Activated naive CD4-positive, alpha-beta T cell treated with anti-CD3 and anti-CD28 coated beads, Interleukin-2, amount 10 ng/mL, durations not matched to agents 7 days and 5 days (primary cell): ENCODE measurements around the gene BEND5.

Source experiments
- CTCF ChIA-PET: fragments of 350-600 bp; sonication (Branson Sonifier 250); formaldehyde crosslinking; loops from one replicate; lab custom pipeline; 2021; ENCODE audit warnings: antibody characterized with exemption; lab: Charles Lee
- DNase-seq: peaks from one replicate; pipeline ENCODE4 v3.0.0-alpha.2; 2020
- H3K27ac Mint-ChIP-seq: one replicate; pipeline ENCODE4 v1.8.0; 2021; ENCODE audit warnings: mild to moderate bottlenecking, moderate library complexity, mixed read lengths
- H3K27me3 Mint-ChIP-seq: one replicate; pipeline ENCODE4 v1.8.0; 2021; ENCODE audit warnings: mild to moderate bottlenecking, mixed read lengths
- H3K36me3 Mint-ChIP-seq: one replicate; pipeline ENCODE4 v1.8.0; 2021; ENCODE audit warnings: mixed read lengths
- H3K4me1 Mint-ChIP-seq: one replicate; pipeline ENCODE4 v1.8.0; 2021; ENCODE audit warnings: mixed read lengths
- H3K4me3 Mint-ChIP-seq: one replicate; pipeline ENCODE4 v1.8.0; 2021; ENCODE audit warnings: mild to moderate bottlenecking, moderate library complexity, mixed read lengths
- H3K9me3 Mint-ChIP-seq: one replicate; pipeline ENCODE4 v1.8.0; 2021; ENCODE audit warnings: mixed read lengths

The BEND5 gene

DNA sequence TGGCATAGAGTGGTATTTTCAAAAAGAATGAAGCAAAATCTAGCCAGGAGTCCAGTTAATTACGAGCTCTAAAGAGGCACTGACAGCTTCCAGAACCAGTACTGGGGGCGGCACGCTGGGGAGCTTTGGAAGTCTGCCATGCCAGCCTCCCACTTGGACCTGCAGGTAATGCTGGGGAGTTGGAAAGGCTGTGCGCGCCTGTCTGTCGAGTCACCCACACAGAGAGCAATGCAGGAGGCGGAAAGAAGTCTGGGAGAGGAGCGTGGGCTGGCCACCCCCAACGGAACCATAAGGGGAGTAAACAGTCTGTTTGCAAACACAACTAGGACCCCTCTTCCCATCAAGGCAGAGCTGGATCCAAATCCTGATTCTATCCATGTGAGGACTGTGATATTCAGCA lies 84.5 kb downstream of the BEND5 start:
- no peaks in the 10 kb centered on the region for H3K4me1 Mint-ChIP-seq

DNA sequence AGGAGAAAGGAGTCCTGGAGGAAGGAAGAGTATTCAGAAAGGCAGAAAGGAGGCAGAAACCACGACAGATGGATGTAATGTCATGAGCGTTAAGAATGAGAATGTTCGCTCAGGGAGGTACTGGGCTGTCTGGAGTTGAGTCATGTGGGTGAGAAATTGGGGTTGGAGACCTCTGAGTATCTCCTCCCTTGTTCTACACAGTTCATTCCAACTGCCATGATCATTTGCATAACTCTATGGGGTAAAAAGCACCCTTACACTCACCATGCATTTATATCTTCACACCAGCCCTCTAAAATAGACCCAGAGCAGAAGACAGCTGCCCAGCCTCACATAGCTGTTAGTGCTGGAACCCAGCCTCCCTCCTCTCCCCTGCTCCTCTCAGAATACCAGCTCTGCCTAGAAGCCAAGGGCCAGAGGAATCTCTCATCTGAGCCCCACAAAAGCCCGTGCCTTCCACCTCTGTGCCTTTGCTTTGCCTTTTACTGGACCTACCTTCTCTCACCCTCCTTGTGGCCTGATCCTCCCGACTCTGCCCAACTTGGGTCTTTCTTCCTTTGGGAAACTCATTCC lies 85.2 kb downstream of the BEND5 start:
- no peak for DNase-seq
- no peaks in the 10 kb centered on the region for H3K9me3 Mint-ChIP-seq
- H3K36me3 Mint-ChIP-seq, result no peaks in the 10 kb centered on the region
- no peaks in the 10 kb centered on the region for H3K27me3 Mint-ChIP-seq
- no peaks in the 10 kb centered on the region for H3K4me1 Mint-ChIP-seq
- CTCF ChIA-PET, result interaction anchor here (1.9 kb wide), 1 partner anchor 14 kb away, joined by 9 read pairs; no protein-coding TSS in a partner anchor
- H3K4me3 Mint-ChIP-seq, result no peak overlapping the region
- no peak overlapping the region for H3K27ac Mint-ChIP-seq

More for the DNA sequence above, 84.5 kb downstream of the BEND5 start:
- Mint-ChIP-seq H3K4me3 (no peak overlapping the region), H3K27me3 (peaks cover 5% of the 10 kb centered on the region), H3K27ac (no peak overlapping the region), H3K36me3 (no peaks in the 10 kb centered on the region), H3K9me3 (no peaks in the 10 kb centered on the region)
- CTCF ChIA-PET, result interaction anchor here (1.9 kb wide), 1 partner anchor 14 kb away, joined by 9 read pairs; no protein-coding TSS in a partner anchor
- no peak for DNase-seq

DNA sequence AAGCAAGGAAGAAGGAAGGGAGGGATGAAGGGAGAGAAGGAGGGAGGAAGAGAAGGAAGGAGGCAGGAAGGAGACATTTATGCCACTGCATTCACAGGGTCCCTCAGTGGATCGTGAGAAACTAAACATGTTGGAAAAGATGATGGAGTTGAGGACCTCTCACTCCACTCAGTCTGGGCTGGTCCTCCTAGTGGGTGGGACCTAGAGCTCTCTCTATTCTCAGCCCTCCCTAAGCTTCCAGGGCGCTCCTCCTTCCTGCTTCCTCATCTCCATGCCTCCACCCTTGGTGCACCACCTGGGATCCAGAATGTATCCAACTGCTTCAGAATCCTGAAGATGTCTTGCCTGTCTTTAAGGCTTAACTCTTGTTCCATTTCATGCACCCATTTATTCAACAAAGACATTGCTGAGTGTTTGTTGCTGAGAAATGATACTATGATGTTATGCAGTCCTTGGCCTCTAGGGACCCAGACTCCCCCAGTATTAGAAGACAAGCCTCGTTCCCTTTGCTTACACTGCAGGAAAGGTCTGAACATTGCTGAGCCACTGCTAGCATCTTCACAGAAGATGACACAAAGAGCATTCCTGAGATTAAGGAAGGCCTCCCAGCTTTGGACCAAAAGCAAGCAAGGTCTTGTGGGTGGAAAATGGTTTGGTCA lies 88.5 kb downstream of the BEND5 start:
- H3K9me3 Mint-ChIP-seq, result no peaks in the 10 kb centered on the region
- H3K36me3 Mint-ChIP-seq, result no peaks in the 10 kb centered on the region
- H3K27ac Mint-ChIP-seq, result no peak overlapping the region
- no peak overlapping the region for H3K4me3 Mint-ChIP-seq
- no peaks in the 10 kb centered on the region for H3K27me3 Mint-ChIP-seq
- no peak for DNase-seq
- no peaks in the 10 kb centered on the region for H3K4me1 Mint-ChIP-seq
- CTCF ChIA-PET, result interaction anchor here (2.6 kb wide), 1 partner anchor 10 kb away, joined by 14 read pairs; no protein-coding TSS in a partner anchor

DNA sequence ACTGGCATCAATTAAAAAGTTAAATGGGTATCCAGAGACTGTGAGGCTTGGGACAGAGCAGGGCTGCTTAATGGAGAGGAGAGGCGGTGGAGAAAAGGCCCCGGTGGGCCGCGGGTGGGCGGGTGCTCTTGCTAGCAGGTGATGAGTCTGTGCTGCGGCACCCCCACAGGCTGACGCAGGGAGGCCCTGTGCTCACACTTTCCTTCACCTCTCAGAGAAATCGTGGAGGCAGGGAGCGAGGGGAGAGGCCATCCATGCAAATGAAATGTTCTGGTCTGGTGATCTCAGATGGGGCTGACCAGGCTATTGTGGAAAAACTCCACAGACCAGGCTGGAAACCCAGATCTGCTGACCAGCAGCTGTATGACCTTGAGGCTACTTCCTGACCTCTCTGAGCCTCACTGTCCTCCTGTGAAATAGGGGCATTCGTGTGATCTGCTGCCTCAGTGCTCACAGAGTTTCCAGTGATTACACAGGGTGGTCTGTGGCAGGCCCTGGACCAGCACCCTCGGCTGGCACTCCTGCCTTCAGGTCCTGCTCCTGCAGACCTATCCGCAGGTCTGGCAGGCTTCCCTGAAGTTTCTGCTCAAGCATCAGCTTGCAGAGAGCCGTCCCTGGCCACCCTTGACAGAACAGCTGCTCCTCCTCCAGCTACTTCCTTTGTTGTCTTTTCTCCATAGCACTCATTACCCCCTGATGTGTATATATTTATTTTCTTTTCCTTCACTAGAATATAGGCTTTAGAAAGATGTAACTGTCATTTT lies 89.2 kb downstream of the BEND5 start:
- Mint-ChIP-seq H3K4me3 (no peak overlapping the region), H3K36me3 (no peaks in the 10 kb centered on the region), H3K9me3 (no peaks in the 10 kb centered on the region), H3K4me1 (no peaks in the 10 kb centered on the region), H3K27me3 (no peaks in the 10 kb centered on the region), H3K27ac (no peak overlapping the region)
- CTCF ChIA-PET, result interaction anchor here (2.6 kb wide), 1 partner anchor 9 kb away, joined by 14 read pairs; no protein-coding TSS in a partner anchor
- no peak for DNase-seq

DNA sequence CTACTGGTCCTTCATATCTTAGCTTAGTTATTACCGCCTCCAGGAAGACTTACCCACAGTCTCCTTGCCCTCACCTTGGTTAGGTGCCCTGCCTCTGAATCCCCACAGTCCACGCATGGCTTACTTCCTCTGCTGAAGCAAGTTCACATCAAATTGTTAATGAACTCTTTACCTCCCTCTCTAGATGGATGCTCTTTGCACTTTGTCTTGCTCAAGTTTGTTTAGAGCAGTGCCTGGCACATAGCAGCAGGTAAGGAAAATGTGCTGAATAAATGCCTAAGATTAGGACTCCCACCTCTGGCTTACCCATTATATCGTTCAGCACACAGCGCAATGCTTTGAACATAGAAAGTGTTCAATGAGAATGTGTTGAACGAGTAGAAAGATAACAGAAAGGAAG lies 90.5 kb downstream of the BEND5 start:
- Mint-ChIP-seq H3K4me3 (no peak overlapping the region), H3K27ac (no peak overlapping the region), H3K9me3 (no peaks in the 10 kb centered on the region), H3K36me3 (no peaks in the 10 kb centered on the region), H3K27me3 (no peaks in the 10 kb centered on the region), H3K4me1 (no peaks in the 10 kb centered on the region)
- CTCF ChIA-PET, result interaction anchor here (1.3 to 1.5 kb wide), 2 partner anchors 9 to 12 kb away, joined by 3 to 5 read pairs; no protein-coding TSS in a partner anchor
- no peak for DNase-seq

DNA sequence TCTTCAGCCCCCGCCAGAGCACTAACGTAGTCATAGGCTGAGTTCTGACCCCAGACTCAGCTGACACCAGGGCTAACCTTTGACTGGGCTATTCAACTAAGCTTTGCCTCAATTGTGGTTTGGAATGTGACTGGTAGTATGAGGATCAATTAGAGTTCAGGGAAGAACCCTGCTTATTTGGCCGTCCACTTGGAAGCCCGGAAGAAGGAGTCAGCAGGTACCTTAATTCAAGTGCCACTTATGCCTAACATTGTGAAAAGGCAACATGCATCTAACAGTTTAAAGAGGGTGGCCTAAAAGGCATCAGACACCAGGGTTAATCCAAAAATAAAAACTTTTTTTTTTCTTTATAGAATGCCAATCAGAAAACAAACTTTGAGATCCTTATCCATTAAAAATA lies 92.3 kb downstream of the BEND5 start:
- no peaks in the 10 kb centered on the region for H3K36me3 Mint-ChIP-seq
- H3K4me3 Mint-ChIP-seq, result no peak overlapping the region
- no peaks in the 10 kb centered on the region for H3K4me1 Mint-ChIP-seq
- no peak for DNase-seq
- CTCF ChIA-PET, result no interaction called here
- H3K27me3 Mint-ChIP-seq, result no peaks in the 10 kb centered on the region
- no peaks in the 10 kb centered on the region for H3K9me3 Mint-ChIP-seq
- no peak overlapping the region for H3K27ac Mint-ChIP-seq

DNA sequence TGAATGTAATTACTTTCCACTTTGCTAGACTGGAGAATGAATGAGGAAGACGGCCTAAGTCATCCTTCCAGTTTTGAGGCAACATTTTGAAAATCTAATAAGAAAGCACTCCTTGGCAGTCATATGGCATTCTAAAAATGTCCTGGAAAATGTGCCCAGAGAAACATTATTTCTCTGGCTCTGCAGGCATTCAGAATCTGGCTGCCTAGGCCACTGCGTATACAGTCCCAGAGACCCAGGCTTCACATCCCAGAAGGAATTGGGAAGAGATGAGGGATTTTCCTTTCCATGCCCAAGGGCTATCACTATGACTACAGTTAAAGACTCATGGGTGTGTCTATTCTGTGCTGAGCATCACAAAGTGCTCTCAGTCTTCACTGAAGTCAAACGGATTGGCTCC lies 92.9 kb downstream of the BEND5 start:
- CTCF ChIA-PET, result no interaction called here
- no peak overlapping the region for H3K4me3 Mint-ChIP-seq

DNA sequence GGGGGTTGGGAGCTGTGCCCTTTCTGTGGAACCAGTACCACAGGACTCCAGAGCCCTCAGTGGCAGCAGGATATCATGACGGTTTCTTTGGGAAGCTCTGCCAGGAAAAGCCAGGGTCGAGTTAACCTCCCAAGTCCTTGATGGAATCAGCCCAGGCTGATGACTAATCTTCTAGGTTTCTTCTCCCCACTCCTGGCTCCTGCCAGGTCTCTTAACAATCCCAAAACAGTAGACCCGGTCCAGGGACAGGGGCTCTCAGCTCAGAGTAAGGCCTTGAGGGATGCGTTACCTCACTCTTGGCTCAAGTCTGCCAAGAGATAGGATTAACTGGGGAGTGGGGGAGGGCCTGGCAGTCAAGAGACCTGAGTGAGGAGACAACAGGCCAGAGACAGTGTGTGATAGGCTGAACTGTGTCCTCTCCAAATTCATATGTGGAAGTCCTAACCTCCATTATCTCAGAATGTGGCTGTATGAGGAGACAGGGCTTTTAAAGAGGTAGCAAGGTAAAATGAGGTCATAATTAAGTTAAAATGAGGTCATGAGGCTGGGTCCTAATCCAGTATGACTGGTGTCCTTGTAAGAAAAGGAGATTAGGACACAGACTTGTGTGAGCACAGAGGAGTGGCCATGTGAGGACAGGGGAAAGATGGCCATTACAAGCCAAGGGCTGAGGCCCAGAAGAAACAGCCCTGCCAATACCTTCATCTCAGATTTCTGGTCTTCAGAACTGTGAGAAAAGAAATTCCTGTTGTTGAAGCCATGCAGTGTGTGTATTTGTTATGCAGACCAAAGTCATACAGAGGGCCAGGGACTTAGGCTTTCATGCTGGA lies 95.0 kb downstream of the BEND5 start:
- Mint-ChIP-seq H3K36me3 (no peaks in the 10 kb centered on the region), H3K27ac (no peak overlapping the region), H3K4me3 (no peak overlapping the region), H3K27me3 (no peaks in the 10 kb centered on the region), H3K4me1 (no peaks in the 10 kb centered on the region), H3K9me3 (no peaks in the 10 kb centered on the region)
- no peak for DNase-seq
- CTCF ChIA-PET, result no interaction called here

More for the DNA sequence above, 92.9 kb downstream of the BEND5 start:
- Mint-ChIP-seq H3K4me1 (no peaks in the 10 kb centered on the region), H3K27me3 (no peaks in the 10 kb centered on the region), H3K36me3 (no peaks in the 10 kb centered on the region), H3K9me3 (no peaks in the 10 kb centered on the region), H3K27ac (no peak overlapping the region)
- DNase-seq, result no peak

DNA sequence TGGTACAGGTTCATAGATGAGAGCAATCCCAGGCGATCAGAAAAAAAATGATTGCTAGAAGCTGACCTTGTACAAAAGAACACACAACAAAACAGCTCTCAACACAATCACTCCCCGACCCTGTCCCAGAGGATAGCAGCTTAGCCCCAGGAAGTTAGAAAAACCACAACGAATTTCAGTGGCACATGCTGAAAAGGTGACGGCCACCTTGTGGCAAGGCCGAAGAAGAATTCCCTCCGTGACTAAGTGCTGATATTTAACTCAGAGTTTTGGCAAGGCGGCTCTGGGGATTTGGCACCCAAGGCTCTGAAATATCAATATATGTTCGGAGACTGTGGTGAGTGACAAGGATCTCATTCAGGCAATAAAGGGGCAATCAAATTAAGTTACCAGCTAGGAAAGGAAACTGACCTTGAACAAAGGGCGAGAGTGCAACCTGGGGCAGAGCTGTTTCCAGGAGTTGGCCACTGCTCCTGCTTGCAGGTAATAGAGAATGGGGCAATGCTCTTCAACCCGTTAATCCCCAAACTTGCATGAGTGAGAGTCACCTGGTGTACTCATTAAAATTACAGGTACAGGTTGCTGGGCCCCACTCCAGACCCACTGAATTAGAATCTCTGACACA lies 96.2 kb downstream of the BEND5 start:
- Mint-ChIP-seq H3K4me1 (no peaks in the 10 kb centered on the region), H3K36me3 (no peaks in the 10 kb centered on the region), H3K27ac (no peak overlapping the region), H3K9me3 (no peaks in the 10 kb centered on the region), H3K27me3 (no peaks in the 10 kb centered on the region), H3K4me3 (no peak overlapping the region)
- CTCF ChIA-PET, result interaction anchor here (6.6 kb wide), 1 partner anchor 138 kb away, joined by 79 read pairs; no protein-coding TSS in a partner anchor
- DNase-seq, result no peak

DNA sequence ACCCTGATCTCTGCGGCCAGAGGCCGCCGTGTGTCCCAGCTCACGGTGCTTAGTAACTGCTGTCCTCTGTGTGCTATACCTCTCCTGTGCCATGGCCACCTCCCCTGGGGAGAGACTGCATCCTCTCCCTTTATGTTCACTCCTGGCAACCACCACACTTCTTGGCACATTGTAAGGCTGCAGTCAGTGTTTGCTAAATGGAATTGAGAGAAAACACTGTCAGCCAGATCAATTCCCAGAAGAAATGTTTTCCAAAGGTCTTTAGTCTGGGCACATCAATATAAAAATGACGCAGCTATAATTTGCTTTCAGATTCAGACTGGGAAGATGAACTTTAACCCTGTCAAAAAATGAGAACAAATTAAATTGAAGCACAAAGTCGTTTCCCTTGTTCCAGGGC lies 96.8 kb downstream of the BEND5 start:
- Mint-ChIP-seq H3K36me3 (no peaks in the 10 kb centered on the region), H3K4me3 (no peak overlapping the region), H3K9me3 (no peaks in the 10 kb centered on the region), H3K4me1 (no peaks in the 10 kb centered on the region), H3K27ac (no peak overlapping the region), H3K27me3 (no peaks in the 10 kb centered on the region)
- no peak for DNase-seq
- CTCF ChIA-PET, result interaction anchor here (3.2 to 6.6 kb wide), 3 partner anchors 9 to 139 kb away, joined by 14 to 79 read pairs (median 38); no protein-coding TSS in a partner anchor

DNA sequence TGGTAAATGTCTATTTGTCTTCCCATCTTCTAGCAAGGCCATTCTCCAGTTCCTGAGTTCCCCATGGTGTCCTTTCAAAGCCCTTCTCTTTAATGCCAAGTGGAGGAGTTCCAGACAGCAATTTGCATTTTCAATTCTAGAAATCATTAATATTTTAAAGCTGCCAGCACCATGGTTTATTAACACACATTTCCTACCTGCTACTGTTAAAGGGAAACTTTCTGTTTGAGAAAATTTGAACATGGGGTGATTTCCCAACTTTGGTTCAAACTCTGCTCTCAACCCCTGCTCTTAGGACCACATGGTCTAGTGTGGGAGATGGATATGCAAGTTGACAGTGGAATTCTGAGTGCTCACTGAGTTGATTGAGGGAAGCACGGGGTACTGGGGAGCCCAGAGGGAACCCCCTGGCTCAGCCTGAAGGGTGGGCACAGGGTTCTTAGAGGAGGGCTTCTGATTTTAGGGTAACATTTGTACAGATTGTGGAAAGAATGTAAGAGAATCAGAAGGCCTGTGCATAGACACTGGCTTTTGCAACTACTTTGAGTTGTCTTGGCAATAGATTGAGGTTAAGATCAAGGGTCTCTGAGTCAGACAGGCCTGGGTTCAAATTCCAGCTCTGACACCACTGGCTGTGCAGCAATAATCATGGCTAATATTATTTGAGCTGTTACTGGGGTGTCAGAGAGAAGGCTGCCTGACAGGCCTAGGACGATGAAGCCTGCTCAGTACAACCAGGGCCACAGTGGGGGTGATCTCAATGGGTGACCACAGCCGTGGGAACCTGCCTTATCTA lies 97.8 kb downstream of the BEND5 start:
- H3K27me3 Mint-ChIP-seq, result peaks cover 3% of the 10 kb centered on the region
- no peaks in the 10 kb centered on the region for H3K9me3 Mint-ChIP-seq
- CTCF ChIA-PET, result interaction anchor here (1.3 to 6.6 kb wide), 4 partner anchors 10 to 205 kb away, joined by 3 to 79 read pairs (median 26); no protein-coding TSS in a partner anchor
- H3K4me1 Mint-ChIP-seq, result no peaks in the 10 kb centered on the region
- no peaks in the 10 kb centered on the region for H3K36me3 Mint-ChIP-seq
- H3K27ac Mint-ChIP-seq, result no peak overlapping the region
- no peak overlapping the region for H3K4me3 Mint-ChIP-seq
- no peak for DNase-seq
